IMR-90 (cell line): Measurements from ENCODE around the gene RAD51B. TPM values are rescaled to one million over a fixed set of nuclear protein-coding genes. Genes with fewer than 3 reads are reported as not detected.
A peak's percentile ranks its signal among the peaks of the same experiment; 100 is the strongest.

Experiments
- ATAC-seq: fragments of 200-7000 bp; cut with Tn5 transposase; 2 replicates; pipeline ENCODE4 v1.9.1; 2020; ENCODE audit warnings: low read depth, mild to moderate bottlenecking, moderate library complexity
- BruUV-seq: library from RNA; stranded (reverse); fragments of 400-500 nt; replicated peaks from 2 replicates; lab custom pipeline; 2021; lab: Mats Ljungman, UMichigan
- CTCF ChIA-PET: fragments of 300-600 bp; formaldehyde crosslinking; extraction: SDS; loops from one replicate; lab custom pipeline; 2021; ENCODE audit warnings: antibody characterized with exemption; lab: Yijun Ruan, JAX
- POLR2A ChIA-PET: fragments of 300-600 bp; sonication (Branson Sonifier 250); formaldehyde crosslinking; loops from one replicate; lab custom pipeline; 2022; ENCODE audit warnings: antibody characterized with exemption; ENCODE audit not compliant: unreplicated experiment; lab: Charles Lee
- DNase-seq: peaks from one replicate; pipeline ENCODE4 v3.0.0; 2013
- H2AFZ ChIP-seq: replicated peaks from 2 replicates; pipeline ENCODE3; 2013; ENCODE audit warnings: low read length, mild to moderate bottlenecking; ENCODE audit not compliant: poor library complexity
- H2AK5ac ChIP-seq: 2 replicates; pipeline ENCODE4 v1.6.1; 2013; ENCODE audit warnings: low read depth, low read length, inconsistent platforms
- H2AK9ac ChIP-seq: replicated peaks from 2 replicates; pipeline ENCODE3; 2013; ENCODE audit warnings: mild to moderate bottlenecking, low read depth, low read length, moderate library complexity; ENCODE audit not compliant: poor library complexity
- H2BK120ac ChIP-seq: 2 replicates; pipeline ENCODE4 v1.6.1; 2013; ENCODE audit warnings: low read depth, low read length, inconsistent platforms
- H2BK15ac ChIP-seq: 3 replicates; pipeline ENCODE4 v1.6.1; 2013; ENCODE audit warnings: low read depth, low read length, inconsistent platforms
- H2BK20ac ChIP-seq: 2 replicates; pipeline ENCODE4 v1.6.1; 2013; ENCODE audit warnings: low read depth, mild to moderate bottlenecking, inconsistent platforms, low read length, moderate library complexity
- H2BK5ac ChIP-seq: 2 replicates; pipeline ENCODE4 v1.6.1; 2013; ENCODE audit warnings: mild to moderate bottlenecking, low read depth, low read length, inconsistent platforms; ENCODE audit not compliant: poor library complexity, severe bottlenecking
- H3K14ac ChIP-seq: replicated peaks from 2 replicates; pipeline ENCODE4 v1.6.1; 2013; ENCODE audit warnings: low read depth, low read length, inconsistent platforms
- H3K18ac ChIP-seq: 2 replicates; pipeline ENCODE4 v1.6.1; 2013; ENCODE audit warnings: low read depth, low read length, control low read depth
- H3K23ac ChIP-seq: 2 replicates; pipeline ENCODE4 v1.6.1; 2013; ENCODE audit warnings: low read depth, low read length, inconsistent platforms
- H3K27ac ChIP-seq: 2 replicates; pipeline ENCODE4 v1.5.1; 2013; ENCODE audit warnings: mild to moderate bottlenecking, control low read depth, low read length; ENCODE audit not compliant: insufficient read depth
- H3K27me3 ChIP-seq: 2 replicates; pipeline ENCODE4 v1.6.1; 2013; ENCODE audit warnings: low read length; ENCODE audit not compliant: control insufficient read depth, insufficient read depth
- H3K36me3 ChIP-seq: 2 replicates; pipeline ENCODE4 v1.6.1; 2013; ENCODE audit warnings: low read length, mixed read lengths; ENCODE audit not compliant: control insufficient read depth, insufficient read depth
- H3K4ac ChIP-seq: 2 replicates; pipeline ENCODE4 v1.6.1; 2013; ENCODE audit warnings: low read depth, low read length, inconsistent platforms
- H3K4me1 ChIP-seq: 2 replicates; pipeline ENCODE4 v1.6.1; 2013; ENCODE audit warnings: low read length, mixed read lengths; ENCODE audit not compliant: control insufficient read depth, insufficient read depth
- H3K4me2 ChIP-seq: 2 replicates; pipeline ENCODE4 v1.6.1; 2013; ENCODE audit warnings: low read depth, mild to moderate bottlenecking, control low read depth, low read length, moderate library complexity
- H3K4me3 ChIP-seq: 2 replicates; pipeline ENCODE4 v1.5.1; 2013; ENCODE audit warnings: low read depth, mild to moderate bottlenecking, control low read depth, low read length, moderate library complexity; ENCODE audit not compliant: insufficient read depth
- H3K56ac ChIP-seq: 2 replicates; pipeline ENCODE4 v1.6.1; 2013; ENCODE audit warnings: low read length, inconsistent platforms; ENCODE audit not compliant: insufficient read depth; ENCODE audit errors: extremely low read depth
- H3K79me1 ChIP-seq, 2 experiments: 2 replicates each; pipeline ENCODE4 v1.6.1; 2013; ENCODE audit warnings: low read length in 2 of 2, inconsistent platforms in 1 of 2, low read depth in 1 of 2
- H3K9ac ChIP-seq: 2 replicates; pipeline ENCODE4 v1.6.1; 2013; ENCODE audit warnings: low read depth, low read length, control low read depth
- H3K9me1 ChIP-seq: 2 replicates; pipeline ENCODE4 v1.6.1; 2013; ENCODE audit warnings: low read length, inconsistent platforms; ENCODE audit not compliant: insufficient read depth
- H3K9me3 ChIP-seq: 2 replicates; pipeline ENCODE4 v1.6.1; 2013; ENCODE audit warnings: low read length; ENCODE audit not compliant: control insufficient read depth, insufficient read depth
- H4K20me1 ChIP-seq: 2 replicates; pipeline ENCODE4 v1.6.1; 2013; ENCODE audit warnings: low read length, inconsistent platforms; ENCODE audit not compliant: insufficient read depth
- H4K5ac ChIP-seq: 2 replicates; pipeline ENCODE4 v1.6.1; 2013; ENCODE audit warnings: mild to moderate bottlenecking, low read depth, low read length, control low read depth
- H4K8ac ChIP-seq, 2 experiments: 2 replicates each; pipeline ENCODE4 v1.6.1; 2013; ENCODE audit warnings: low read depth in 2 of 2, low read length in 2 of 2, control low read depth in 1 of 2, inconsistent platforms in 1 of 2
- H4K91ac ChIP-seq: 2 replicates; pipeline ENCODE4 v1.6.1; 2013; ENCODE audit warnings: low read depth, low read length, inconsistent platforms; ENCODE audit not compliant: insufficient read depth
- BHLHE40 ChIP-seq: fragments of 150-350 bp; IDR thresholded peaks from 2 replicates; pipeline ENCODE4 v1.6.1; 2016; ENCODE audit warnings: mild to moderate bottlenecking, low read depth, low read length
- CHD1 ChIP-seq: IDR thresholded peaks from 2 replicates; pipeline ENCODE4 v1.6.1; 2012; ENCODE audit warnings: low read depth, low read length, improper control_type of control experiment
- FOS ChIP-seq: fragments of 150-350 bp; IDR thresholded peaks from 2 replicates; pipeline ENCODE4 v1.6.1; 2016; ENCODE audit warnings: low read depth, low read length
- MAFK ChIP-seq: IDR thresholded peaks from 2 replicates; pipeline ENCODE4 v1.6.1; 2012; ENCODE audit warnings: low read depth, low read length, improper control_type of control experiment
- MAZ ChIP-seq: IDR thresholded peaks from 2 replicates; pipeline ENCODE4 v1.6.1; 2012; ENCODE audit warnings: low read depth, mild to moderate bottlenecking, low read length, improper control_type of control experiment, moderate library complexity, borderline replicate concordance
- MXI1 ChIP-seq: IDR thresholded peaks from 2 replicates; pipeline ENCODE4 v1.6.1; 2012; ENCODE audit warnings: low read depth, mild to moderate bottlenecking, low read length, moderate library complexity, borderline replicate concordance
- NFE2L2 ChIP-seq: fragments of 150-350 bp; IDR thresholded peaks from 2 replicates; pipeline ENCODE4 v1.6.1; 2016; ENCODE audit warnings: low read depth, mild to moderate bottlenecking, low read length
- RAD21 ChIP-seq: IDR thresholded peaks from 2 replicates; pipeline ENCODE4 v1.6.1; 2012; ENCODE audit warnings: low read length, improper control_type of control experiment
- RCOR1 ChIP-seq: IDR thresholded peaks from 2 replicates; pipeline ENCODE4 v1.6.1; 2012; ENCODE audit warnings: mild to moderate bottlenecking, low read length, improper control_type of control experiment; ENCODE audit not compliant: insufficient replicate concordance
- RFX5 ChIP-seq: IDR thresholded peaks from 2 replicates; pipeline ENCODE4 v1.8.0; 2012; ENCODE audit warnings: low read depth, mild to moderate bottlenecking, low read length, moderate library complexity
- SMC3 ChIP-seq: fragments of 150-350 bp; IDR thresholded peaks from 2 replicates; pipeline ENCODE4 v1.6.1; 2016; ENCODE audit warnings: low read depth, mild to moderate bottlenecking, antibody characterized with exemption, low read length, moderate library complexity
- USF2 ChIP-seq: fragments of 150-350 bp; IDR thresholded peaks from 2 replicates; pipeline ENCODE4 v1.6.1; 2017; ENCODE audit warnings: mild to moderate bottlenecking, antibody characterized with exemption, low read length, low read depth
- WGBS, 2 experiments: methylation state at CpG; one replicate each; pipeline versions ENCODE4 v1.1.5 to v1.1.7; 2013; ENCODE audit warnings: missing lambda C conversion rate in 2 of 2; ENCODE audit not compliant: insufficient read length in 1 of 2; ENCODE audit errors: extremely low coverage in 2 of 2; 5-methylcytosine and 5-hydroxymethylcytosine counted together
- dilution Hi-C: fragments of 300-500 bp; cut with HindIII; formaldehyde crosslinking; loops from one replicate; pipeline ENCODE4 v1.14.3; 2018; ENCODE audit warnings: low sequenced_read_pairs; ENCODE audit not compliant: unreplicated experiment
- in situ Hi-C: fragments of 300-500 bp; cut with MboI; formaldehyde crosslinking; loops from 3 replicates; pipeline ENCODE4 v1.14.3; 2019; ENCODE audit warnings: low sequenced_read_pairs, inconsistent platforms, mixed read lengths
- intact Hi-C: fragments of 100-400 bp; cut with micrococcal nuclease; formaldehyde crosslinking; loops from 2 replicates; pipeline ENCODE4 v1.10.0; 2022
- polyA plus RNA-seq, 3 experiments: library from polyadenylated mRNA; depleted of rRNA; stranded (reverse); fragments of >200 nt; gene quantifications; 2 replicates each; pipeline ENCODE4 v1.2.3, GENCODE V29; 2012; ENCODE audit warnings: low replicate concordance in 1 of 3
- total RNA-seq: library from RNA; depleted of rRNA; stranded (reverse); fragments of >200 nt; gene quantifications from 2 replicates; pipeline ENCODE4 v1.2.3, GENCODE V29; 2012
- TF ChIP-seq, protein P1 (sequence below): conservative IDR thresholded peaks from 2 replicates; pipeline ENCODE4 v1.5.1; 2012; ENCODE audit warnings: mild to moderate bottlenecking, low read depth, low read length, improper control_type of control experiment

The RAD51B gene
- total and polyA plus RNA-seq, 2 of the 4 experiments (the other 2 are of a cell fraction) = 5.1 to 18.8 TPM

DNA sequence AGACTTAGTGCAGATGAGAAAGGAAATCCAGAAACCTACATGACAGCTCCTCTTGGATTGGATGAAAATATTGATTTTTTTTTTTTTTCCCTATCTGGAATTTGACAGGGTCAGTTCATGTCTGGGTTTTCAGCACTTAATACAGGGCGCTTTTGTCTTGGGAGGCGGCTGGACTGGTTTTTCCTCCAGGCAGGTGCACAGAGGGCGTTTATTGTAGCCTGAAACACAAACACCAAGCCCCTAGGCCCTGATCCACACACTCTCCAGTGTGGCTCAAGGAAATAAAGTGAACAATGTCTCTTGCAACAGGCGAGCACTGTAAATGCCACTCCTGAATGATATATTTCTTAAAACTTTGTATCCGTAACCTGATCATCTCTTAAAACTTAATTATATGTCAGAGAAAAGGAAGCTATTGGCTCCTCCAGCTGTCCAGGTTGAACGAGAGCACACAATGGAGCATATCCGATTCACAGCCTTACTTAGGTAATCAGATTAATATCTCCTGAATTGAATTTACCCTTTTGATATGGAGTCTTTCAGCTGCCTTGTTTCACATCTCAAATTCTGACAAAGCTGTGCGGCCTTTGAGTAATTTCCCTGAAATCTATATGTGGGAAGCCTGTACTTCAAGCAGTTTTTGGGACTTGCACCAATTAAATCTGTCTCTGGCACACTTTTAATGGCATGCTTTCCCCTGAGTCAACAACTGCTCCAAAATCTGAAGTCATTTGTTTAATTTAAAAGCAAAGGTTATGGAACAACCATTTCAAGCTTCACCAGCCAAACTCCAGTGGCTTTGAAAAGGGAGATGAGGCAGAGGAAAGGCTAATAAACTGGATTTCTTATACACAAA, 487.6 kb downstream of the RAD51B start:
- Histone ChIP-seq H3K79me1 (no peaks in the 10 kb centered on the region), H4K91ac (no peak overlapping the region), H3K27ac (peak overlapping the region; percentile 67; the same call in 1 of the 2 replicates), H3K27me3 (no peaks in the 10 kb centered on the region), H2AFZ (no peak overlapping the region), H2AK9ac (no peak overlapping the region), H4K20me1 (no peaks in the 10 kb centered on the region), H2BK120ac (no peak overlapping the region), H2BK15ac (no peak overlapping the region), H3K9me3 (peaks cover 2% of the 10 kb centered on the region), H2AK5ac (no peak overlapping the region), H3K9me1 (no peaks in the 10 kb centered on the region), H3K9ac (no peak overlapping the region), H3K4me3 (no peak overlapping the region), H3K4me2 (peak overlapping the region; percentile 21; the same call in 1 of the 2 replicates), H3K23ac (no peak overlapping the region), H3K4ac (no peak overlapping the region), H3K4me1 (peaks cover 4% of the 10 kb centered on the region), H4K5ac (no peak overlapping the region; the same call in 1 of the 2 replicates), H3K56ac (no peak overlapping the region), H4K8ac (no peak overlapping the region), H2BK5ac (no peak overlapping the region), H3K14ac (no peak overlapping the region), H3K36me3 (no peaks in the 10 kb centered on the region), H3K18ac (no peak overlapping the region; the same call in 1 of the 2 replicates), H2BK20ac (no peak overlapping the region)
- in situ Hi-C loops = no loop called here
- POLR2A ChIA-PET = no interaction called here
- TF ChIP-seq RCOR1 = no peak
- no peak for TF ChIP-seq BHLHE40
- TF ChIP-seq NFE2L2 = no peak
- no peak for TF ChIP-seq RFX5
- TF ChIP-seq USF2 = no peak
- TF ChIP-seq, protein P1, sequence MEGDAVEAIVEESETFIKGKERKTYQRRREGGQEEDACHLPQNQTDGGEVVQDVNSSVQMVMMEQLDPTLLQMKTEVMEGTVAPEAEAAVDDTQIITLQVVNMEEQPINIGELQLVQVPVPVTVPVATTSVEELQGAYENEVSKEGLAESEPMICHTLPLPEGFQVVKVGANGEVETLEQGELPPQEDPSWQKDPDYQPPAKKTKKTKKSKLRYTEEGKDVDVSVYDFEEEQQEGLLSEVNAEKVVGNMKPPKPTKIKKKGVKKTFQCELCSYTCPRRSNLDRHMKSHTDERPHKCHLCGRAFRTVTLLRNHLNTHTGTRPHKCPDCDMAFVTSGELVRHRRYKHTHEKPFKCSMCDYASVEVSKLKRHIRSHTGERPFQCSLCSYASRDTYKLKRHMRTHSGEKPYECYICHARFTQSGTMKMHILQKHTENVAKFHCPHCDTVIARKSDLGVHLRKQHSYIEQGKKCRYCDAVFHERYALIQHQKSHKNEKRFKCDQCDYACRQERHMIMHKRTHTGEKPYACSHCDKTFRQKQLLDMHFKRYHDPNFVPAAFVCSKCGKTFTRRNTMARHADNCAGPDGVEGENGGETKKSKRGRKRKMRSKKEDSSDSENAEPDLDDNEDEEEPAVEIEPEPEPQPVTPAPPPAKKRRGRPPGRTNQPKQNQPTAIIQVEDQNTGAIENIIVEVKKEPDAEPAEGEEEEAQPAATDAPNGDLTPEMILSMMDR = no peak
- TF ChIP-seq SMC3 = no peak
- no peak for TF ChIP-seq MAFK
- no peak for TF ChIP-seq RAD21
- no peak for TF ChIP-seq MAZ
- no peak for TF ChIP-seq FOS
- TF ChIP-seq MXI1 = no peak
- TF ChIP-seq CHD1 = no peak
- CTCF ChIA-PET = interaction anchor here (0.6 to 1.0 kb wide), 3 partner anchors 29 to 489 kb away, joined by 3 to 4 read pairs (median 3); no protein-coding TSS in a partner anchor
- peak; percentile 60 for ATAC-seq
- dilution Hi-C loops = no loop called here
- WGBS, 2 experiments = 0% methylated on average over 1 of the region's 8 CpGs; no CpG with 5 or more reads in 1 of the 2 experiments
- no TSS peak for BruUV-seq
- DNase-seq = peak; percentile 51
- intact Hi-C loops = loop anchor here (5.0 kb wide), 1 partner anchor 485 kb away; the partner anchor contains the start of gene ZFP36L1
